Parathyroid adenoma (tissue), 2 donors: Measurements from ENCODE around the gene PNMA8C.

ENCODE experiments used
- H2AFZ ChIP-seq: fragments of 300-600 bp; sonication (generic); one replicate; pipeline ENCODE4 v1.7.0; 2017; ENCODE audit warnings: antibody characterized with exemption, mild to moderate bottlenecking
- H3K27ac ChIP-seq: fragments of 300-600 bp; sonication (generic); one replicate; pipeline ENCODE4 v1.7.0; 2017
- H3K27me3 ChIP-seq: fragments of 300-600 bp; sonication (generic); one replicate; pipeline ENCODE4 v1.7.0; 2017; ENCODE audit warnings: low read length; ENCODE audit not compliant: control insufficient read depth, insufficient read depth
- H3K36me3 ChIP-seq: fragments of 300-600 bp; sonication (generic); one replicate; pipeline ENCODE4 v1.7.0; 2017; ENCODE audit warnings: low read length; ENCODE audit not compliant: control insufficient read depth, insufficient read depth
- H3K4me1 ChIP-seq: fragments of 300-600 bp; sonication (generic); one replicate; pipeline ENCODE4 v1.7.0; 2017; ENCODE audit warnings: control low read depth
- H3K4me2 ChIP-seq: fragments of 300-600 bp; sonication (generic); one replicate; pipeline ENCODE4 v1.7.0; 2017; ENCODE audit warnings: low read length
- H3K4me3 ChIP-seq: fragments of 300-600 bp; sonication (generic); one replicate; pipeline ENCODE4 v1.7.0; 2017; ENCODE audit warnings: low read depth, low read length
- H3K79me2 ChIP-seq: fragments of 300-600 bp; sonication (generic); one replicate; pipeline ENCODE4 v1.7.0; 2017; ENCODE audit warnings: control low read depth
- H3K9ac ChIP-seq: fragments of 300-600 bp; sonication (generic); one replicate; pipeline ENCODE4 v1.7.0; 2017; ENCODE audit warnings: mild to moderate bottlenecking
- H3K9me3 ChIP-seq: fragments of 300-600 bp; sonication (generic); one replicate; pipeline ENCODE4 v1.7.0; 2017; ENCODE audit warnings: low read length; ENCODE audit not compliant: control insufficient read depth
- CTCF ChIP-seq: fragments of 300-600 bp; sonication (generic); IDR thresholded peaks from one replicate; pipeline ENCODE4 v1.7.0; 2017; ENCODE audit warnings: antibody characterized with exemption, mild to moderate bottlenecking
- donor health status: primary hyperparathyroidism.

Gene PNMA8C

GRCh38 chr19:46428239-46429135 is at the start of gene PNMA8C:
TSS of gene PNMA8C (minus strand) at chr19:46428936. CDS start at chr19:46428359, 577 bp downstream.
- H3K27ac ChIP-seq = no peak within 1 kb of the TSS

GRCh38 chr19:46475986-46476385 is 47.2 kb upstream of the PNMA8C start:
- no peak overlapping the region for H2AFZ ChIP-seq
- no peaks in the 10 kb centered on the region for H3K36me3 ChIP-seq
- peaks cover 5% of the 10 kb centered on the region for H3K4me1 ChIP-seq
- no peak overlapping the region for H3K4me3 ChIP-seq
- H3K9ac ChIP-seq = no peak overlapping the region
- no peak for TF ChIP-seq CTCF
- H3K79me2 ChIP-seq = no peaks in the 10 kb centered on the region
- no peaks in the 10 kb centered on the region for H3K9me3 ChIP-seq
- H3K27me3 ChIP-seq = no peaks in the 10 kb centered on the region
- H3K27ac ChIP-seq = no peak overlapping the region
- H3K4me2 ChIP-seq = no peak overlapping the region

More at GRCh38 chr19:46428239-46429135, at the start of gene PNMA8C:
- no peak for TF ChIP-seq CTCF
- no peak within 1 kb of the TSS for H3K9ac ChIP-seq
- H3K4me1 ChIP-seq = peaks cover 7% of the 10 kb centered on the region
- H3K36me3 ChIP-seq = no peaks in the 10 kb centered on the region
- peak within 1 kb of the TSS; percentile 25 for H3K4me2 ChIP-seq
- no peaks in the 10 kb centered on the region for H3K9me3 ChIP-seq
- H3K27me3 ChIP-seq = no peaks in the 10 kb centered on the region
- peak within 1 kb of the TSS; percentile 36 for H3K4me3 ChIP-seq
- H3K79me2 ChIP-seq = no peaks in the 10 kb centered on the region
- peak within 1 kb of the TSS; percentile 16 for H2AFZ ChIP-seq

GRCh38 chr19:46474211-46474610 is 45.5 kb upstream of the PNMA8C start:
- no peak overlapping the region for H3K27ac ChIP-seq
- H3K27me3 ChIP-seq = no peaks in the 10 kb centered on the region
- no peak overlapping the region for H3K9ac ChIP-seq
- no peak overlapping the region for H2AFZ ChIP-seq
- no peaks in the 10 kb centered on the region for H3K9me3 ChIP-seq
- no peak overlapping the region for H3K4me3 ChIP-seq
- no peak overlapping the region for H3K4me2 ChIP-seq
- H3K79me2 ChIP-seq = no peaks in the 10 kb centered on the region
- peaks cover 6% of the 10 kb centered on the region for H3K4me1 ChIP-seq
- no peak for TF ChIP-seq CTCF
- H3K36me3 ChIP-seq = no peaks in the 10 kb centered on the region

- no peaks in the 10 kb centered on the region for H3K9me3 ChIP-seq
- no peaks in the 10 kb centered on the region for H3K79me2 ChIP-seq
- TF ChIP-seq CTCF = no peak
- no peak overlapping the region for H3K27ac ChIP-seq
- no peaks in the 10 kb centered on the region for H3K27me3 ChIP-seq
- H3K9ac ChIP-seq = no peak overlapping the region
- no peaks in the 10 kb centered on the region for H3K36me3 ChIP-seq
- H2AFZ ChIP-seq = no peak overlapping the region
- no peak overlapping the region for H3K4me2 ChIP-seq
- H3K4me3 ChIP-seq = no peak overlapping the region
- H3K4me1 ChIP-seq = peaks cover 6% of the 10 kb centered on the region
These were observed 43.9 kb upstream of the PNMA8C start for GRCh38 chr19:46472592-46472991.
